ENCODE results near the gene VASP.
A peak's percentile ranks its signal among the peaks of the same experiment; 100 is the strongest.
"Not testable (repeated sequence)": the region's sequence is repeated elsewhere in the genome, so short reads cannot be mapped to it uniquely, and the experiment has no call there.

The VASP gene

GRCh38 chr19:45505151-45505995 is 1.9 kb upstream of the VASP start:
- Histone ChIP-seq H3K9ac (no peak overlapping the region), H3K4me3 (no peak overlapping the region), H3K27me3 (peaks cover 3% of the 10 kb centered on the region; the same call in 1 of the 2 replicates), H4K20me1 (peaks cover 26% of the 10 kb centered on the region), H3K27ac (no peak overlapping the region), H3K4me2 (peak overlapping the region; percentile 100), H3K4me1 (peaks cover 40% of the 10 kb centered on the region), H3K9me3 (no peaks in the 10 kb centered on the region), H3K36me3 (no peaks in the 10 kb centered on the region)
- TF ChIP-seq Cebpa-rat (IDR thresholded peaks at IDR 0.05), result no peak

DNA sequence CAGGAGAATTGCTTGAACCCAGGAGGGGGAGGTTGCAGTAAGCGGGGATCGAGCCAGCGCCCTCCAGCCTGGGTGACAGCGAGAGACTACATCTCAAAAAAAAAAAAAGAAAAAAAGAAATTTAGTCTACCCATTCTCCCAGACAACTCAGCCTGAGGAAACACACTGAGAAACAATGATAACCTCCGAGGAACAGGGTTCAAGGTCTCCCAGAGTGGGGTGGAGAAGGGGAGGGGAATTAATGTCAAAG is 1.4 kb upstream of the VASP start:
- Histone ChIP-seq H3K27ac (peak overlapping the region; percentile 61; the same call in 1 of the 2 replicates), H4K20me1 (peaks cover 32% of the 10 kb centered on the region), H3K36me3 (no peaks in the 10 kb centered on the region), H3K27me3 (peaks cover 3% of the 10 kb centered on the region; the same call in 1 of the 2 replicates), H3K4me1 (peaks cover 44% of the 10 kb centered on the region), H3K4me2 (peak overlapping the region; percentile 100), H3K9ac (no peak overlapping the region; the same call in 1 of the 2 replicates), H3K9me3 (no peaks in the 10 kb centered on the region), H3K4me3 (peak overlapping the region; percentile 96)
- no peak for TF ChIP-seq Cebpa-rat (IDR thresholded peaks at IDR 0.05)

GRCh38 chr19:45506246-45506988 is 862 bp upstream of the VASP start:
- peaks cover 47% of the 10 kb centered on the region for H3K4me1 ChIP-seq
- no peaks in the 10 kb centered on the region for H3K36me3 ChIP-seq
- no peaks in the 10 kb centered on the region for H3K27me3 ChIP-seq
- no peak for TF ChIP-seq Cebpa-rat (IDR thresholded peaks at IDR 0.05)
- H3K9me3 ChIP-seq, result no peaks in the 10 kb centered on the region
- peak overlapping the region; percentile 100 for H3K4me2 ChIP-seq
- peak overlapping the region; percentile 83 for H3K27ac ChIP-seq
- H3K9ac ChIP-seq, result peak overlapping the region; percentile 88
- peaks cover 37% of the 10 kb centered on the region for H4K20me1 ChIP-seq
- peak overlapping the region; percentile 96 for H3K4me3 ChIP-seq

DNA sequence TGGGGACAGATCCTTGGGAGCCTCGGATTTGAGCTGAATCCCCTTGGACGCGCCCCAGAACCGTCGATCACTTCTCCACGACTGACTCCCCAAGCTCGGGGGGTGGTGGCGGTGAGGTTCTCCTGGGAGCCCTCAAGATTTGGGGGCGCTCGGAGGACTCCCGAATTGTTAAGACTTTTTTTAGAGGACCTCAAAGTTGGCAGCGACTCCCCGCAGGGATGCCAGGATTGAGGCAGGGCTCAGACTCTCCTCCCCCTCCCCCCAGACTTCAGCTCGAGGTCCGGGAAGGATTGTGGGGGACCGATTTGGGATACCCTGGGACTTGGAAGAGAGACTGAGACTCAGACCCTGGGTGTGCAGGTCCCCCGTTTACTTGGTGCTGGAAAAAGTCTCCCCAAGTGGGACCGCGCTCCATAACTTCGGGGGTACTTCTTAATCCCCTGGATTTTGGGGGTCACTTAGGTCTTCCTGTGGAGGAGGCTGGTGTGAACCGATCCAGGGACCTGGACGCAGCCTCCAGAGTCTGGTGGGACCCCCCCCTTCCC is 665 bp downstream of the VASP start:
- H3K4me2 ChIP-seq, result peak overlapping the region; percentile 100
- no peak for TF ChIP-seq Cebpa-rat (IDR thresholded peaks at IDR 0.05)
- H3K9me3 ChIP-seq, result no peaks in the 10 kb centered on the region
- peak overlapping the region; percentile 88 for H3K9ac ChIP-seq
- H3K4me3 ChIP-seq, result peak overlapping the region; percentile 96
- H3K4me1 ChIP-seq, result peaks cover 52% of the 10 kb centered on the region
- H4K20me1 ChIP-seq, result peaks cover 52% of the 10 kb centered on the region
- H3K27me3 ChIP-seq, result no peaks in the 10 kb centered on the region
- no peaks in the 10 kb centered on the region for H3K36me3 ChIP-seq
- peak overlapping the region; percentile 83 for H3K27ac ChIP-seq

DNA sequence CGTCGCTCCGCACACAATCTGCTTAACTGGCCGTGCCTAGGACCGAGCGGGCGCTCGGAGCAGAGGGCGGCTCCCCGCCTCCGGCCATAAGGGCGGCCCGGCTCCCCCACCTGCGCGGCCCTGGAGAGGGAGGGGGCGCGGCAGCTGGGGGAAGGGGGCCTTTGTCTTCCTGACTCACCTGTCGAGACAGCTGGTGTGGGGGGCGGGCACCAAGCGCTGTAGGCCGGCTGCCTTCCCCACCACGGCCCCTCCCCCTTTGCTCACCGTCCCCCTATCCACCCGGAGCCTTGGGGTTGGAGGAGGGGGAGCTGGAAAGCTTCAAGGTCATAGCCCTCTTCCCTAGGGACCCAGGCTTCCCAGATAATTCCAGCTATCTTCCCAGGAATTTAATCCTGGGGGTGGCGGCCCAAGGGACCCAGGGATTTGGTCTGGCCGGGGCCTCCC is 1.2 kb downstream of the VASP start:
- TF ChIP-seq Cebpa-rat (IDR thresholded peaks at IDR 0.05), result no peak
- Histone ChIP-seq H3K27me3 (no peaks in the 10 kb centered on the region), H3K4me2 (peak overlapping the region; percentile 100)

DNA sequence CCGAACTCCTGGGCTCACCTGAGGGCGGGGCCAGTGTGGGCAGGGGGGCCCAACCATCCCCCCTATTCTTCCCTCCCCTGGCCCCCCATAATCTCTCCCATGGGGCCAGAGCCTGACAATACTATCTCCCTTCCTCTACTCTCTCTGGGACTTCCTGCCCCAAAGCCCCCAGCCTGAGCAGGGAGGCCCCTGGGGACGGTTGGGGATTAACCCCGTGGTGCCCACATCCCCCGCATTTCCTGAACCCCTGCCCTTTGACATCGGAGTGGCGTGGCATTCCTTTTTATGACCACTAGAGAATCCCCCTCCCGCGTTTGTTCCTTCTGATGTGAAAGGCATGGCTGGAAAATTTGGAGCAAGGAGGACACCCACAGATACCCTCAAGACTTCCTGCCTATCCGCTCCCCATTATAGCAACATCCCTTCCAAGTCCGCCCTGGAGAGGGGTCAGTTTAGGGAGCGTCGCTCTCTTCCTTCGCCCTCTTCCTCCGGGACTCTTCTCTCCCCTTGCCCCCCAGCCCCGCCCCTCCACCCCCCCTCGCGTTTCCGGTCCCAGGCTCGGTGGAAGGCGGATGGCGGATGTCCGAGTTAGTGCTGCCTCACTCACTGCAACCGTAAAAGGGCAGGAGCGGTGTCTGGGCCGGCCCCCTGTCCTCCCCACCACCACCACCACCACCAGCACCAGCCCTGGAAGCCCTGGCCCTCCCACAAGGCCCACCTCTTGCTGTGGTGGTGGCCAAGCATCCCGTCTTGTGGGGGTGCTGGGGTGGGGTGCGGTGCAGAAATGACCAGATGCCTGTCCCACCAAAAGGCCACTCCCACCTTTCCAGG is 1.8 kb downstream of the VASP start:
- no peaks in the 10 kb centered on the region for H3K36me3 ChIP-seq
- peaks cover 63% of the 10 kb centered on the region for H4K20me1 ChIP-seq
- peak overlapping the region; percentile 100 for H3K4me2 ChIP-seq
- peak overlapping the region; percentile 88 for H3K9ac ChIP-seq
- H3K27ac ChIP-seq, result peak overlapping the region; percentile 27; the same call in 1 of the 2 replicates
- no peaks in the 10 kb centered on the region for H3K27me3 ChIP-seq
- H3K9me3 ChIP-seq, result no peaks in the 10 kb centered on the region
- TF ChIP-seq Cebpa-rat (IDR thresholded peaks at IDR 0.05), result no peak
- peak overlapping the region; percentile 96 for H3K4me3 ChIP-seq
- peaks cover 63% of the 10 kb centered on the region for H3K4me1 ChIP-seq

More for the DNA sequence above, 1.2 kb downstream of the VASP start:
- Histone ChIP-seq H3K9ac (peak overlapping the region; percentile 88), H3K9me3 (no peaks in the 10 kb centered on the region), H3K4me3 (peak overlapping the region; percentile 96), H3K4me1 (peaks cover 57% of the 10 kb centered on the region), H3K27ac (peak overlapping the region; percentile 83), H4K20me1 (peaks cover 57% of the 10 kb centered on the region), H3K36me3 (no peaks in the 10 kb centered on the region)

DNA sequence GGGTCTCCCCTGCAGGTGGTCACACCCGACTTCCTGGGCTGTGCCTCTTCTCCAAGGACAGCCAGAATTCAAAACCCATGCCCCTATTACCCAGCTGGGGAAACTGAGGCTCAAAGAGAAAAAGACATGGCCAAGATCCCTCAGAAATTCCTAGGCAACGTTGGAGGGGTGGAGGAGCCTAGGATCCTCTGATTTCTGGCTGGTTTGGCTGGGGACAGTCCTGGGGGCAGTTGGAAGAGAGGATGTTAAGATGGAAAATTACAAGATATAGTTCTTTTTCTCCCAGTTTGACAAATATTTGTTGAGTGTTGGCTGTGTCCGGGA is 2.4 kb downstream of the VASP start:
- Histone ChIP-seq H3K4me3 (peak overlapping the region; percentile 96; the same call in 1 of the 2 replicates), H4K20me1 (peaks cover 69% of the 10 kb centered on the region), H3K27ac (no peak overlapping the region), H3K9me3 (no peaks in the 10 kb centered on the region), H3K4me1 (peaks cover 69% of the 10 kb centered on the region), H3K9ac (no peak overlapping the region), H3K36me3 (no peaks in the 10 kb centered on the region), H3K4me2 (peak overlapping the region; percentile 100), H3K27me3 (no peaks in the 10 kb centered on the region)
- no peak for TF ChIP-seq Cebpa-rat (IDR thresholded peaks at IDR 0.05)

- H3K36me3 ChIP-seq, result not testable (repeated sequence)
Observed at GRCh38 chr19:45510352-45510751, 3.1 kb downstream of the VASP start.

DNA sequence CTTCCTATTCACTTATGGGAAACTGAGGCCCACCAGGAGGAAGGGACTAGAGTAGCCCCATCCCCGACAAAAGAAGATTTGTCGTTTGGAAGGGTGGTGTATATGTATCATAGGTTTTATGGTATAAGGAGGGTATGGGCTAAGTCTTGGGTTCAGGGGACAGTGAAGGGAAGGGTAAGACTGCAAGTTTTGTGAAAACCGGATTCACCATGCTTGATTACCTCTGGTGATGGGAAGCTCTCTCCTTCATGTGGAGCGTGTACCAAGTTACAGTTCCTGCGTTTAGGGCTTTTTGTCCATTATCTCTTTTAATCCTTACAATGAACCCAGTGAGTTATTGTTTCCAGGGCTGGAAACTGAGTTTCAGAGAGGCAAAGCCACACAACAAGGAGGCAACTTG is 3.8 kb downstream of the VASP start:
- no peak overlapping the region for H3K27ac ChIP-seq
- peaks cover 83% of the 10 kb centered on the region for H4K20me1 ChIP-seq
- TF ChIP-seq Cebpa-rat (IDR thresholded peaks at IDR 0.05), result no peak
- H3K27me3 ChIP-seq, result no peaks in the 10 kb centered on the region
- no peak overlapping the region for H3K9ac ChIP-seq
- no peaks in the 10 kb centered on the region for H3K36me3 ChIP-seq
- H3K4me1 ChIP-seq, result peaks cover 76% of the 10 kb centered on the region
- no peaks in the 10 kb centered on the region for H3K9me3 ChIP-seq
- H3K4me2 ChIP-seq, result peak overlapping the region; percentile 59; the same call in 1 of the 2 replicates
- H3K4me3 ChIP-seq, result no peak overlapping the region

More at GRCh38 chr19:45510352-45510751, 3.1 kb downstream of the VASP start:
- H3K4me3 ChIP-seq, H3K27ac ChIP-seq, H3K9ac ChIP-seq, H3K27me3 ChIP-seq, H3K9me3 ChIP-seq: not testable (repeated sequence)
- Histone ChIP-seq H3K4me1 (peaks cover 76% of the 10 kb centered on the region), H4K20me1 (peaks cover 76% of the 10 kb centered on the region), H3K4me2 (peak overlapping the region; percentile 100; the same call in 1 of the 2 replicates)
